ENCODE measurements around the gene HBD. TPM values are rescaled to one million over a fixed set of nuclear protein-coding genes. Genes with fewer than 3 reads are reported as not detected.
"Not testable (repeated sequence)": the region's sequence is repeated elsewhere in the genome, so short reads cannot be mapped to it uniquely, and the experiment has no call there.

HBD gene
- total and polyA plus RNA-seq, 9 of the 15 experiments (the other 6 are each of a cell fraction or from before 2014, with no cell fraction given) = 11.8 to 169 (median 36.0) TPM

- peak; percentile 41; the same call in 1 of the 2 replicates for TF ChIP-seq ZBTB40 (IDR thresholded peaks at IDR 0.05)
- TF ChIP-seq ZBTB40 (CRISPR knock-in tag; IDR thresholded peaks at IDR 0.05); FOXM1 (CRISPR knock-in tag; IDR thresholded peaks at IDR 0.05; ENCODE audit: low read depth): not testable (repeated sequence)
- 0 out of 2 replicates have a peak, but pooled peaks have one; percentile 44 for TF ChIP-seq HDAC2 (IDR thresholded peaks at IDR 0.05)
- 0 out of 2 replicates have a peak, but pooled peaks have one; percentile 23 for TF ChIP-seq ATF7 (IDR thresholded peaks at IDR 0.05)
- TF ChIP-seq EP400 (IDR thresholded peaks at IDR 0.05) = peak; percentile 38
- TF ChIP-seq ZNF639 (CRISPR knock-in tag; conservative IDR thresholded peaks at IDR 0.05 in 1 of 2, IDR thresholded peaks at IDR 0.05 in 1 of 2) = 0 out of 4 replicates have a peak, but pooled peaks of 1 of the 2 experiments have one; percentile 20
- TF ChIP-seq NCOA2 (IDR thresholded peaks at IDR 0.05; ENCODE audit: partially characterized antibody in 2 of 2) = peak in 1 of 2 experiments; percentile 58
- peak; percentile 65 for TF ChIP-seq POLR2A (conservative IDR thresholded peaks at IDR 0.05)
- TF ChIP-seq DPF2 (IDR thresholded peaks at IDR 0.05) = peak; percentile 38
- 0 out of 4 replicates have a peak, but pooled peaks of 1 of the 2 experiments have one; percentile 19 for TF ChIP-seq KDM1A (IDR thresholded peaks at IDR 0.05)
- peak; percentile 45; the same call in 1 of the 2 replicates for TF ChIP-seq FOXM1 (IDR thresholded peaks at IDR 0.05; ENCODE audit: low read depth)
- 0 out of 2 replicates have a peak, but pooled peaks have one; percentile 14 for TF ChIP-seq ARID1B (IDR thresholded peaks at IDR 0.05)
- peak; percentile 65; the same call in 1 of the 2 replicates for TF ChIP-seq POLR2H (tag; IDR thresholded peaks at IDR 0.05; ENCODE audit: low read depth)
- TF ChIP-seq SUPT5H (IDR thresholded peaks at IDR 0.05) = peak; percentile 43; the same call in 1 of the 2 replicates
- TF ChIP-seq RBFOX2 (IDR thresholded peaks at IDR 0.05; ENCODE audit: low read depth, low read length) = 0 out of 2 replicates have a peak, but pooled peaks have one; percentile 21
- TF ChIP-seq BRD9 (IDR thresholded peaks at IDR 0.05; ENCODE audit: low read depth, partially characterized antibody) = peak; percentile 68
- peak; percentile 36 for TF ChIP-seq ASH1L (IDR thresholded peaks at IDR 0.05; ENCODE audit: borderline replicate concordance, low read depth, partially characterized antibody)
- TF ChIP-seq CSDE1 (IDR thresholded peaks at IDR 0.05) = 0 out of 4 replicates have a peak, but pooled peaks of 1 of the 2 experiments have one; percentile 26
These were observed 20.5 kb upstream of the HBD start, which contains the start of gene HBG2 (continued) for GRCh38 chr11:5254646-5255413.

All from K562 (cell line).